ENCODE measurements around the gene ZSWIM4. TPM values are rescaled to one million over a fixed set of nuclear protein-coding genes. Genes with fewer than 3 reads are reported as not detected.
"Not testable (repeated sequence)": the region's sequence is repeated elsewhere in the genome, so short reads cannot be mapped to it uniquely, and the experiment has no call there.

Gene ZSWIM4
- 1 to 10 TPM; 8.1 to 8.4 TPM for total RNA-seq

DNA sequence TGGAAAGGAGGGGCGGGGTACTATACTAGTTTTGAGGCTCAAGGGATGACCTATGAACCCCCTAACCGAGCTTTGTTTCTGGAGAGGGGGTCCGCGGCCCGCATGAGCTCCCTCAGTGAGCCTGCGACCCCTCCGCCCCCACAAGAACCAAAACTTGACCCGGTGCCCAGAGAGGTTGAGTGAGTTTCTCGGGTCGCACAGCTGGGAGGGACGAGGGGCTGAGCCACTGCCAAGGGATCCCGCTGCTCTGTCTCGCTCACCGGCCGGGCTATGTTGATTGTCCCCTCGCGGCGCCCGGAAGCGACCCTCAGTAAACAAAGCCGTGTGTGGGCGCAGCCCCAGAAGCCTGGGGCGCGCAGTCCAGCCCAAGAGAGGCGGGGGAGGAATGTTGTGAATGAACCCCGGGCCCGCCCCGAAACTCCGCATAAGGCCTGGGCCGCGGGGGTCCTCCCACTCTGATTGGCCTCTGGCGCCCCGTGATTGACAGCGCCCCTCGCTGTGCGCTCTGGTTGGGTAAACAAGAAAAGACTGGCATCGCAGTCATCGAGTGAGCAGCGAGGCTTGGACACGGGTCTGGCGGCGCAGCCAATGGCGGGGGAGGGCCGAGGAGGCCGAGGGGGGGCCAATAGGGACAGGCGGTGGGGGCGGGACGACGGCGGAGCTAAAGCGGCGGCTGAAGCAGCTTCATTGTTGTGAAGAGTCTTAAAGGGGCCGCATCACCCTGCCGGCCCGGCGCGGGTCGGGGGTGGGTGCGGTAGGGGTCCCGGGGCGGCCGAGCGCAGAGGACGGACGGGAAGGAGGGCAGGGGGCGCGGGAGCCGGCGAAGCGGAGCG lies at the start of gene ZSWIM4:
Gene ZSWIM4, plus strand, starts transcription at position 687 of the 833 bp plus-strand sequence. CDS start 206 bp downstream, outside the sequence.
- peak; percentile 99 for DNase-seq
- peak within 1 kb of the TSS; percentile 95 for H3K27ac Mint-ChIP-seq
- H3K9me3 Mint-ChIP-seq (ENCODE audit: low read depth): no peaks in the 10 kb centered on the region
- CTCF ChIA-PET: interaction anchor here (0.8 to 6.3 kb wide), 10 partner anchors 10 to 205 kb away, joined by 3 to 39 read pairs (median 6); partner anchors contain the start of gene C19orf53
- no peaks in the 10 kb centered on the region for H3K27me3 Mint-ChIP-seq
- ATAC-seq: peak; percentile 98
- H3K4me3 Mint-ChIP-seq: peak within 1 kb of the TSS; percentile 89
- peaks cover 25% of the 10 kb centered on the region for H3K4me1 Mint-ChIP-seq
- no peaks in the 10 kb centered on the region for H3K36me3 Mint-ChIP-seq

DNA sequence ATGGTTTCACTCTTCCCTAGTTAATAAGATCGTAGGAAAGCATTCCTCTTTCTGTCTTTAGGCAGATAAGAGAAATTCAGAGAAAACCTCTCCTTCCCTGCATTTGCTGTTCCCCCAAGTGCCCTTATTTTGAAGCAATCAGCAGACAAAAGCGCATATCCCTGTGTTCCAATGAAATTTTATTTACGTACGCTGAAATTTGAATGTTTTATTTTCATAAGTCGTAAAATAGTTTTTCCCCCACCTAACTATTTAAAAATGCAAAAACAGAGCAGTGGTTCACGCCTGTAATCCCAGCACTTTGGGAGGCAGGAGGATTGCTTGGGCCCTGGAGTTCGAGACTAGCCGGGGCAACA lies 48.2 kb upstream of the ZSWIM4 start:
- H3K36me3 Mint-ChIP-seq: peaks cover 8% of the 10 kb centered on the region
- peaks cover 28% of the 10 kb centered on the region for H3K4me1 Mint-ChIP-seq
- ATAC-seq (no peak), DNase-seq (no peak)
- H3K9me3 Mint-ChIP-seq (ENCODE audit: low read depth): no peaks in the 10 kb centered on the region
- CTCF ChIA-PET: interaction anchor here (0.8 to 2.4 kb wide), 11 partner anchors 9 to 134 kb away, joined by 3 to 17 read pairs (median 4); partner anchors contain the start of gene MRI1
- peak overlapping the region; percentile 90 for H3K27ac Mint-ChIP-seq
- no peaks in the 10 kb centered on the region for H3K27me3 Mint-ChIP-seq
- H3K4me3 Mint-ChIP-seq: peak overlapping the region; percentile 93

DNA sequence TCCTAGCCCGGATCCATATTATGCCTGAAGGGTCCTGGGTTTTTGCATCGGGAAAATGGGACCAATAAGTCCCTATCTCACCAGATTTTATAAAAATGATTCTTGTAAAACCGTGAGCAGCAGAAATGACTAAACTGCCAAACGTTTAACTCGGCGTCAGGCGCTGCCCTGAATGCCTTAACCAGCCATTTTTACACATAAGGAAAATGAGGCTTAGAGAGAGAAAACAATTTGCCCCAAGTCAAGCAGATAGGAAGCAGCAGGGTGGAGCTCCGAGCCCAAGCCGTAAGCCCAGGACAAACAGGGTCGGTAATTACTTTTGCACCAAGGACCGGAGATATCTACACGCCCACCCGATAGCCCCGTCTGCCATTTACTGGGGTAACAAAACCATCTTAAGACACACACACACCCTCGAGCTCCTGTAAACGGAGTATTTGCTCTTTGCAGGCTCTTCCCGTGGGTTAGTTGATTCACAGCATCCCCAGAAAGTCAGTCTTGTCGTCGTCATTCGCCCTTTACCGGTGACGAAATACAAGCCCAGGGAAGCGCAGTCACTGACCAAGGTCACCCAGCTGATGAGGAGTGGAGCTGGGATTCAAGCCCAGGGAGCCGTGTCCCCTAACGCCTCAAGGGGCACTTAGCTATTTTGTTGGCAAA lies 46.9 kb upstream of the ZSWIM4 start:
- H3K9me3 Mint-ChIP-seq (ENCODE audit: low read depth): no peaks in the 10 kb centered on the region
- CTCF ChIA-PET: interaction anchor here (0.6 to 2.4 kb wide), 15 partner anchors 8 to 554 kb away, joined by 3 to 17 read pairs (median 4); partner anchors contain the start of gene MRI1
- DNase-seq (no peak), ATAC-seq (no peak)
- peaks cover 28% of the 10 kb centered on the region for H3K4me1 Mint-ChIP-seq
- H3K27me3 Mint-ChIP-seq: no peaks in the 10 kb centered on the region
- H3K4me3 Mint-ChIP-seq: peak overlapping the region; percentile 93
- peaks cover 10% of the 10 kb centered on the region for H3K36me3 Mint-ChIP-seq
- H3K27ac Mint-ChIP-seq: peak overlapping the region; percentile 90

DNA sequence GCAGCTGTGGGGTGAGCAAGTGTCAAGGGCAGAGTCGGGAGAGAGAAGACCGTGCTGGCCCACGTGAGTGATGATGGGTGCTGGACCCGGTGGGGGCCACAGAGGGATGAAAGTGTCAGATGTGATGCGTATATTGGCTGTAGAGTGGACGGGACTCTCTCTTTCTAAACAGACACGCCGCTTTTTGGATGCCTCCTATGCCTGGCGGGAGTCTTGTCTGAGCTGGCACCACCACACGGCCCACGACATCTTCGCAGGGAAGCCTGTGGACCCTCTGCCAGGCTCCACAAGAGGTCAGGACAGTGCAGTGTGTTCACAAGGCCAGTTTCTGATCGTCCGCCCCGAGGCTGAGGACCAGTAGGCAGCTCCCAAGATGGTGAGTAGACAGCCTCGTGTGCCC lies 43.8 kb upstream of the ZSWIM4 start:
- no peak for DNase-seq
- CTCF ChIA-PET: no interaction called here
- no peak for ATAC-seq
- H3K27ac Mint-ChIP-seq: no peak overlapping the region
- no peaks in the 10 kb centered on the region for H3K9me3 Mint-ChIP-seq (ENCODE audit: low read depth)
- no peaks in the 10 kb centered on the region for H3K27me3 Mint-ChIP-seq
- peaks cover 28% of the 10 kb centered on the region for H3K4me1 Mint-ChIP-seq
- H3K4me3 Mint-ChIP-seq: no peak overlapping the region
- peaks cover 27% of the 10 kb centered on the region for H3K36me3 Mint-ChIP-seq

DNA sequence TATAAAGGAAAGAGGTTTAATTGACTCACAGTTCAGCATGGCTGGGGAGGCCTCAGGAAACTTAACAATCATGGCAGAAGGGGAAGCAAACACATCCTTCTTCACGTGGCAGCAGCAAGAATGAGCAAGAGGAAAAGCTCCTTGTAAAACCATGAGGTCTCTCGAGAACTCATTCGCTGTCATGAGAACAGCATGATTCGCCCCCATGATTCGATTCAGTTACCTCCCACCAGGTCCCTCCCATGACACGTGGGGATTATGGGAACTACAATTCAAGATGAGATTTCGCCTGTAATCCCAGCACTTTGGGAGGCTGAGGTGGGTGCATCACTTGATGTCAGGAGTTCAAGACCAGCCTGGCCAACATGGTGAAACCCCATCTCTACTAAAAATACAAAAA lies 41.6 kb upstream of the ZSWIM4 start:
- H3K9me3 Mint-ChIP-seq (ENCODE audit: low read depth); H3K27ac Mint-ChIP-seq; CTCF ChIA-PET; H3K27me3 Mint-ChIP-seq; H3K4me3 Mint-ChIP-seq; DNase-seq; ATAC-seq: not testable (repeated sequence)
- Mint-ChIP-seq H3K4me1 (peaks cover 16% of the 10 kb centered on the region), H3K36me3 (peaks cover 41% of the 10 kb centered on the region)

DNA sequence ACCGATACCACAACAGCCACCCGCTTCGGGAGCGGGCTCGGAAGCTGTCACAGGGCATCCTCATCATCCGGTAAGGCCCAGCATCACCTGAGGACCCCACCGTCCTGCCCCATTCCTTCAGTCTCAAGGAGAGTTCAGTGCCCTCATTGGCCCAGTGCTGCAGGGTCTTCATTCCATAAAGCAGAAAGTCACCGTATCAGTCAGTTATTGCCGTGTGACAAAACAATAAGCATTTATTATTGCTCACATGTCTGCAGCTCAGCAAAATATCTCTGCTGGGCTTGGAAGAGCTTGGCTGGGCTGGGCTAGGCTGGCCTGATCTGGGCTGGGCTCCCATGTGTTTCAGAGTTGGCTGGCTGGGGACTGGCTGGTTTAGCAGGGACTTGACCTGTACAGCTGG lies 39.0 kb upstream of the ZSWIM4 start:
- Mint-ChIP-seq H3K9me3 (ENCODE audit: low read depth) (no peaks in the 10 kb centered on the region), H3K27me3 (no peaks in the 10 kb centered on the region), H3K36me3 (peaks cover 40% of the 10 kb centered on the region), H3K4me1 (peaks cover 3% of the 10 kb centered on the region), H3K27ac (no peak overlapping the region), H3K4me3 (no peak overlapping the region)
- no peak for ATAC-seq
- CTCF ChIA-PET: interaction anchor here (0.6 to 1.0 kb wide), 2 partner anchors 9 to 320 kb away, joined by 3 read pairs; a partner anchor contains a TSS
- no peak for DNase-seq

DNA sequence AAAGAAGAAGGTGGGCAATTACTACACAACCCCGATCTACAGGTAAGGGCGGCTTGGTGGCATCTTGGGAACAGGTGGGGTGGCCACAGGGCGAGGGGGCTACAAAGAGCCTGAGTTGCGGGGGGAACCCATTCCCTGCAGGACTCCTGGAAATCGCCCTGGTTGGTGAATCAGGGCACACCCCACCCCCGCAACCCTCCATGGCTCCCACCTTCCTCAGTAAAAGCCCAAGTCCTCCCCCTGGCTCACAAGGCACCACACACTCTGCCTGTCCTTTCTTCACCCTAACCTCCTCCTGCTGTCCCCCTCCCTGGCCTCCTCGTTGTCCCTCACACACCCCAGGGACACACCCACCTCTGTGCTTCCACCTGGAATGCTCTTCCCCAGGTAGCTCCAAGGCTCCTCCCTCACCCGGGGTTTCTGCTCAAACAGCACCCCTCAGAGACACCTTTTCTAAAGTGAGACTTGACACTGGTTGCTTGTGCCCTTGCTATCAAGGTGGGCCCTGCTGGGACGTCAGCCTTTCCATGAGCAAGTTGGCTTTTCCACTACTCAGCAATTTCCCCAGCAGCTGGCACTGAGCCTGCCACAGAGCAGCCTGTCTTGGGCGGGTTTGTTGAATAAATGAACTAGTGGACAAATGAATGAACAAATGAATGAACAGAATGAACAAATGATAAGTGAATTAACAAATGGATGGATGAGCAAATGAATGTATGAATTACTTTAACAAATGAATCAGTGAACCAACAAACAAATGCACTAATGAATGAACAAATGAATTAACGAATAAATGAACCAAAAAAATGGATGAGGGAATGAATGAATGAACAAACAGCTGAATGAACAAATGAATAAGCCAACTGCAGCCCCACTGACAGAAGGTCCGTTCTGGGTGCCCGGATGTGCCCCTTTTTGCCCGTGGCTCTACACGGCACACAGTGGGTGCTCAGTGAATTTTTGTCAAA lies 37.2 kb upstream of the ZSWIM4 start:
- Mint-ChIP-seq H3K27me3 (no peaks in the 10 kb centered on the region), H3K36me3 (peaks cover 42% of the 10 kb centered on the region), H3K4me1 (peaks cover 2% of the 10 kb centered on the region), H3K9me3 (ENCODE audit: low read depth) (no peaks in the 10 kb centered on the region), H3K4me3 (no peak overlapping the region), H3K27ac (no peak overlapping the region)
- CTCF ChIA-PET: interaction anchor here (1.6 kb wide), 1 partner anchor 10 kb away, joined by 3 read pairs; a partner anchor contains a TSS
- DNase-seq (no peak), ATAC-seq (no peak)

DNA sequence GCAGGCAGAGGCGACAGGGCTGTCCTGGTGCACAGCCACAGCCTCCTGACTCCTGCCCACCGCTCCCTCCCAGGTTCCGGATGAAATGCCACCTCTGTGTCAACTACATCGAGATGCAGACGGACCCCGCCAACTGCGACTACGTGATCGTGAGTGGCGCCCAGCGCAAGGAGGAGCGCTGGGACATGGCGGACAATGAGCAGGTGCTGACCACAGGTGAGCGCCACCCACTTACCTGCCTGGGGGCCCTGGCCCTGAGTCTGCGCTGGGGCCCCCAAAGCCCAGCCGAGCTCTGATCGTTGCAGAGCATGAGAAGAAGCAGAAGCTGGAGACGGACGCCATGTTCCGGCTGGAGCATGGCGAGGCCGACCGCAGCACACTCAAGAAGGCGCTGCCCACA lies 36.4 kb upstream of the ZSWIM4 start:
- H3K27me3 Mint-ChIP-seq: no peaks in the 10 kb centered on the region
- peaks cover 6% of the 10 kb centered on the region for H3K4me1 Mint-ChIP-seq
- ATAC-seq (no peak), DNase-seq (no peak)
- H3K36me3 Mint-ChIP-seq: peaks cover 41% of the 10 kb centered on the region
- CTCF ChIA-PET: interaction anchor here (1.6 kb wide), 1 partner anchor 11 kb away, joined by 3 read pairs; a partner anchor contains a TSS
- H3K4me3 Mint-ChIP-seq: no peak overlapping the region
- H3K27ac Mint-ChIP-seq: no peak overlapping the region
- H3K9me3 Mint-ChIP-seq (ENCODE audit: low read depth): no peaks in the 10 kb centered on the region

DNA sequence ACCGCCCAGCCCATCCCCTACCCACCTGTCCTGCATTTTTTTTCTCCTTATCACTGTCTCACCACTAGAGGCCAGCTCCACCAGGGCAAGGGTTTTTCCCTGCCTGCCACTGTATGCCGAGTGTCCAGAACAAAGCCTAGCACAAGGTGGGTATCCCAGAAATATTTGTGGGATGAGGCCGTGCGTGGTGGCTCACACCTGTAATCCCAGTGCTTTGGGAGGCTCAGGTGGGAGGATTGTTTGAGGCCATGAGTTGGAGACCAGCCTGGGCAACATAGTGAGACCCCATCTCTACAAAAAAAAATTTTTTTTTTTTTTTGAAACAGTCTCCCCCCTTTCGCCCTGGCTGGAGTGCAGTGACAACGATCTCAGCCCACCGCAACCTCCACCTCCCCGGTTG lies 33.8 kb upstream of the ZSWIM4 start:
- Mint-ChIP-seq H3K27ac (no peak overlapping the region), H3K4me1 (peaks cover 20% of the 10 kb centered on the region), H3K36me3 (peaks cover 30% of the 10 kb centered on the region), H3K4me3 (no peak overlapping the region), H3K27me3 (no peaks in the 10 kb centered on the region), H3K9me3 (ENCODE audit: low read depth) (no peaks in the 10 kb centered on the region)
- CTCF ChIA-PET: interaction anchor here (0.6 to 1.2 kb wide), 3 partner anchors 13 to 102 kb away, joined by 3 to 5 read pairs (median 5); a partner anchor contains a TSS
- DNase-seq (no peak), ATAC-seq (no peak)

DNA sequence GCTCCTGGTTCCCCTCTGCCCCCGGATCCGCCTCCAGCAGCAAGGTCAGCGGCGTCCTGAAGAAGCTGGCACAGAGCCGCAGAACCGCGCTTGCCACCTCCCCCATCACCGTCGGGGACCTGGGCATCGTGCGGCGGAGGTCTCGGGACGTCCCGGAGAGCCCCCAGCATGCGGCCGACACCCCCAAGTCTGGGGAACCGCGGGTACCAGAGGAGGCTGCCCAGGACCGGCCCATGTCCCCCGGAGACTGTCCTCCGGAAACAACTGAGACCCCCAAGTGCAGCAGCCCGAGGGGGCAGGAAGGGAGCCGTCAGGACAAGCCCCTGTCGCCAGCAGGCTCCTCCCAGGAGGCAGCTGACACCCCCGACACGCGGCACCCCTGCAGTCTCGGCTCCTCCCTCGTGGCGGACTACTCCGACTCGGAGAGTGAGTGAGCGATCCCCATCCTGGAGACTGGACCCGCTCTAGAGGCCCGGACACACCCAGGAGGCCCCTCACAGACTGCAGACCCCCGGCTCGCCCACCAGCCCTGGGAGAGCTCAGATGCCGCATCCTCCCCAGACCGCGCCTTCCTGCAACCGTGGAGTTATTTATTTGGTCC lies 32.5 kb upstream of the ZSWIM4 start:
- DNase-seq (no peak), ATAC-seq (no peak)
- Mint-ChIP-seq H3K27ac (no peak overlapping the region), H3K27me3 (no peaks in the 10 kb centered on the region), H3K9me3 (ENCODE audit: low read depth) (no peaks in the 10 kb centered on the region), H3K4me3 (no peak overlapping the region), H3K4me1 (peaks cover 24% of the 10 kb centered on the region), H3K36me3 (peaks cover 24% of the 10 kb centered on the region)
- CTCF ChIA-PET: interaction anchor here (0.6 kb wide), 1 partner anchor 299 kb away, joined by 3 read pairs; no protein-coding TSS in a partner anchor

DNA sequence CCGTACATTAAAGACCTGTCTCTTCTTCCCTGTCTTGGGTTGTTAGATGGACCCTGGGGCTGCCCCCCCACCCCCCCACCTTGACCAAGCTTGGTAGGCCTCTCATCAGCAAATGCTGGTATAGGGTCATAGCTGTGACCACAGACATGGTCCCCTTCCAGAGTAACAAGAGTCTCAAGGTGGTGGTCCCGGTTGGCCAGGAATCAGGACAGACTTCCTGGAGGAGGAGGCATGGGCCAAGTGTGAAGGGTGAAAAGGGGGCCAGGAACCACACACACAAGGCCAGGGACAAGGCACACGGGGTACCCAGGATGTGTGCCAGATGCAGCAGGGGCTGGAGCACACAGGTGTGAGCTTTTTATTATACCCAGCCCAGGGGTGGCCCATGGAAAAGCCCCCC lies 32.0 kb upstream of the ZSWIM4 start:
- Mint-ChIP-seq H3K36me3 (peaks cover 21% of the 10 kb centered on the region), H3K27me3 (no peaks in the 10 kb centered on the region), H3K9me3 (ENCODE audit: low read depth) (no peaks in the 10 kb centered on the region), H3K4me1 (peaks cover 24% of the 10 kb centered on the region), H3K4me3 (peak overlapping the region; percentile 44), H3K27ac (peak overlapping the region; percentile 48)
- DNase-seq (no peak), ATAC-seq (no peak)
- CTCF ChIA-PET: interaction anchor here (1.8 kb wide), 1 partner anchor 99 kb away, joined by 9 read pairs; no protein-coding TSS in a partner anchor

DNA sequence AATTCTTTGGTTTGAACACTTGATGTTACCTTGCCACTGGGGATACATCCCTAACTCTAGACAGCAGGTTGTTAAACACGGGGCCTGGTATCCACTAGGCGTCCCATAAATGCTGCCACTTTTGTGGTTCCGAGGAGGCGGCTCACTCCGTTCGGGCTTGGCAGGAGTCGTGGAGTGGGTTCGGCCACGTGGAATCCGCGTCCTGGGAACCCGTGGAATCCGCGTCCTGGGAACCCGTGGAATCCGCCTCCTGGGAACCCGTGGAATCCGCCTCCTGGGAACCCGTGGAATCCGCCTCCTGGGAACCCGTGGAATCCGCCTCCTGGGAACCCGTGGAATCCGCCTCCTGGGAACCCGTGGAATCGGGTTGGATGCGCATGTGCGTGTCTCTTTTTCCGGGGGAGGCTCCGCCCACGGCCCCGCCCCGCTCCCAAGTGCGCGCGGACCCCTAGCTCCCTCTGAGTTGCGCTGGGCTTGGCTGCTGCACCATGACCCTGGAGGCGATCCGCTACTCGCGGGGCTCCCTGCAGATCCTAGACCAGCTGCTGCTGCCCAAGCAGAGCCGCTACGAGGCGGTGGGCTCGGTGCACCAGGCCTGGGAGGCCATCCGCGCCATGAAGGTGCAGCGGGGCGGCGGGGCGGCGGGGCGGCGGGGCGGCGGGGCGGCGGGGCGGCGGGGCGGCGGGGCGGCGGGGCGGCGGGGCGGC lies 31.0 kb upstream of the ZSWIM4 start, which contains the start of gene MRI1:
Gene MRI1, plus strand, starts transcription at position 422 of the 707 bp plus-strand sequence. Its CDS starts 67 bp downstream, at position 489.
- Mint-ChIP-seq H3K27me3 (no peaks in the 10 kb centered on the region), H3K36me3 (peaks cover 16% of the 10 kb centered on the region), H3K4me3 (peak within 1 kb of the TSS; percentile 79), H3K9me3 (ENCODE audit: low read depth) (no peaks in the 10 kb centered on the region), H3K27ac (peak within 1 kb of the TSS; percentile 80), H3K4me1 (peaks cover 24% of the 10 kb centered on the region)
- DNase-seq (peak; percentile 76), ATAC-seq (peak; percentile 89)
- CTCF ChIA-PET: interaction anchor here (1.1 to 2.6 kb wide), 5 partner anchors 10 to 115 kb away, joined by 3 to 15 read pairs (median 7); partner anchors contain the start of gene C19orf53
